Measurements from ENCODE around the gene ABHD17C.

- TF ChIP-seq SIN3A (IDR thresholded peaks at IDR 0.05; ENCODE audit: borderline replicate concordance, insufficient read depth, low read depth, low read length): no peak
- TF ChIP-seq REST (IDR thresholded peaks at IDR 0.05; ENCODE audit: insufficient read depth in 1 of 2, low read depth in 2 of 2, low read length in 1 of 2): no peak
- no peak for TF ChIP-seq CTCF (IDR thresholded peaks at IDR 0.05)
- TF ChIP-seq POLR2AphosphoS5 (IDR thresholded peaks at IDR 0.05; ENCODE audit: low read depth, low read length): no peak
Measured at GRCh38 chr15:80703965-80704364, 8.9 kb downstream of the ABHD17C start.
